ENCODE results near the gene PERM1. TPM values are rescaled to one million over a fixed set of nuclear protein-coding genes. Genes with fewer than 3 reads are reported as not detected.

The PERM1 gene
- total RNA-seq, 4 donors from 2014 or later: 0.22 TPM; not detected in 3

GRCh38 chr1:933603-933940 is 48.3 kb downstream of the PERM1 start:
- no peaks in the 10 kb centered on the region for H3K27me3 ChIP-seq
- H3K36me3 ChIP-seq: no peaks in the 10 kb centered on the region
- H3K9me3 ChIP-seq: no peaks in the 10 kb centered on the region
- DNase-seq: no peak
- TF ChIP-seq, protein P1, sequence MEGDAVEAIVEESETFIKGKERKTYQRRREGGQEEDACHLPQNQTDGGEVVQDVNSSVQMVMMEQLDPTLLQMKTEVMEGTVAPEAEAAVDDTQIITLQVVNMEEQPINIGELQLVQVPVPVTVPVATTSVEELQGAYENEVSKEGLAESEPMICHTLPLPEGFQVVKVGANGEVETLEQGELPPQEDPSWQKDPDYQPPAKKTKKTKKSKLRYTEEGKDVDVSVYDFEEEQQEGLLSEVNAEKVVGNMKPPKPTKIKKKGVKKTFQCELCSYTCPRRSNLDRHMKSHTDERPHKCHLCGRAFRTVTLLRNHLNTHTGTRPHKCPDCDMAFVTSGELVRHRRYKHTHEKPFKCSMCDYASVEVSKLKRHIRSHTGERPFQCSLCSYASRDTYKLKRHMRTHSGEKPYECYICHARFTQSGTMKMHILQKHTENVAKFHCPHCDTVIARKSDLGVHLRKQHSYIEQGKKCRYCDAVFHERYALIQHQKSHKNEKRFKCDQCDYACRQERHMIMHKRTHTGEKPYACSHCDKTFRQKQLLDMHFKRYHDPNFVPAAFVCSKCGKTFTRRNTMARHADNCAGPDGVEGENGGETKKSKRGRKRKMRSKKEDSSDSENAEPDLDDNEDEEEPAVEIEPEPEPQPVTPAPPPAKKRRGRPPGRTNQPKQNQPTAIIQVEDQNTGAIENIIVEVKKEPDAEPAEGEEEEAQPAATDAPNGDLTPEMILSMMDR (IDR thresholded peaks at IDR 0.05): no peak
- TF ChIP-seq POLR2A (IDR thresholded peaks at IDR 0.05): no peak
- H3K4me3 ChIP-seq (replicated peaks in 1 of 3): no peak overlapping the region
- H3K27ac ChIP-seq: peak overlapping the region in 1 of 3 donors; percentile 24
- H3K4me1 ChIP-seq: peaks cover 9 to 34% of the 10 kb centered on the region in 2 donors
- 21 to 29% methylated on average over 4 to 7 of the region's 10 CpGs for WGBS, 2 donors
- intact Hi-C loops (cut with DNase I): no loop called here

GRCh38 chr1:932776-933602 is 48.9 kb downstream of the PERM1 start:
- no peaks in the 10 kb centered on the region for H3K27me3 ChIP-seq
- intact Hi-C loops (cut with DNase I): no loop called here
- H3K27ac ChIP-seq: peak overlapping the region in 1 of 3 donors; percentile 24
- DNase-seq: peak; percentile 66 to 69
- no peaks in the 10 kb centered on the region for H3K9me3 ChIP-seq
- WGBS, 2 donors: 48 to 63% methylated on average over 13 to 14 of the region's 25 CpGs
- H3K4me1 ChIP-seq: peaks cover 9 to 34% of the 10 kb centered on the region in 2 donors
- no peak overlapping the region for H3K4me3 ChIP-seq (replicated peaks in 1 of 3)
- TF ChIP-seq, protein P1 (IDR thresholded peaks at IDR 0.05): no peak
- no peak for TF ChIP-seq POLR2A (IDR thresholded peaks at IDR 0.05)
- no peaks in the 10 kb centered on the region for H3K36me3 ChIP-seq

- Histone ChIP-seq H3K36me3 (no peaks in the 10 kb centered on the region), H3K27ac (no peak overlapping the region), H3K4me1 (peaks cover 9 to 34% of the 10 kb centered on the region in 2 donors), H3K27me3 (no peaks in the 10 kb centered on the region), H3K9me3 (no peaks in the 10 kb centered on the region), H3K4me3 (replicated peaks in 1 of 3) (no peak overlapping the region)
- TF ChIP-seq, protein P1 (IDR thresholded peaks at IDR 0.05): no peak
- TF ChIP-seq POLR2A (IDR thresholded peaks at IDR 0.05): no peak
- WGBS, 2 donors: 81 to 86% methylated on average over 11 to 14 of the region's 16 CpGs
- no peak for DNase-seq
- intact Hi-C loops (cut with DNase I): no loop called here
These were observed 49.8 kb downstream of the PERM1 start for GRCh38 chr1:932173-932510.

DNA sequence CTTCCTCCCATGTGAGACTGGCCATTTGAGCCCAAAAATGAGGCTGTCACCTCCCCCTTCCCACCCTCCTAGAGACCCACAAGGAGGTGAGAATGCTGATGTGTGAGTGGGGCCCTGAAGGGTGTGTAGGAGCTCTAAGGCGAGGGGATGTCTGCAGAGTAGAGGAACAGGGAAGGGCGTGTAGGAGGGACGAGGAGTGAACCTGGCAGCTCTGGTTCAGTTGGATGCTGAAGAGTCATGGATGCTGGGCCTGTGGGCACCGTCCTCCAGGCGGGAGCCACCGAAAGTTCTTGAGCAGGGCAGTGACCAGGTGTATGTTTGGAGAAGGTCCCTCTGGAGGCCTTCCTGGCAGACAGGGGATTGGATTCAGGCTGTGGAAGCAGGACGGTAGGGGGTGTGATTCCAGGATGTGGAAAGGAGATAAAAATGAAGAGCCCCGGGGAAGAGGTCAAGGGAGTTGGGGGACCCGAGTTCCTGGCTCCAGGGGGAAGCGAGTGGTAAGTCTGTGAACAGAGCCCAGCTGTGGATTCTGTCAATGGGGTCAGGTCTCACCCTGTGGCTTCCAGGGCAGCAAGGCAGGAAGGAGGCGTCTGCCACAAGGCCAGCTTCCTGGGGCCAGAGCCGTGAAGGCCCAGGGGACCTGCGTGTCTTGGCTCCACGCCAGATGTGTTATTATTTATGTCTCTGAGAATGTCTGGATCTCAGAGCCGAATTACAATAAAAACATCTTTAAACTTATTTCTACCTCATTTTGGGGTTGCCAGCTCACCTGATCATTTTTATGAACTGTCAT is 50.3 kb downstream of the PERM1 start:
- H3K27me3 ChIP-seq: no peaks in the 10 kb centered on the region
- intact Hi-C loops (cut with DNase I): no loop called here
- no peak overlapping the region for H3K4me3 ChIP-seq (replicated peaks in 1 of 3)
- no peaks in the 10 kb centered on the region for H3K36me3 ChIP-seq
- TF ChIP-seq, protein P1 (IDR thresholded peaks at IDR 0.05): no peak
- no peak for TF ChIP-seq POLR2A (IDR thresholded peaks at IDR 0.05)
- DNase-seq: no peak
- WGBS, 2 donors: 61 to 73% methylated on average over 15 of the region's 15 CpGs
- peaks cover 9 to 34% of the 10 kb centered on the region in 2 donors for H3K4me1 ChIP-seq
- H3K9me3 ChIP-seq: no peaks in the 10 kb centered on the region
- no peak overlapping the region for H3K27ac ChIP-seq

Measured in thyroid gland (tissue), 4 donors.